ENCODE results near the gene CLDN14. TPM values are rescaled to one million over a fixed set of nuclear protein-coding genes. Genes with fewer than 3 reads are reported as not detected.

The CLDN14 gene
- total RNA-seq, 2 experiments from 2014 or later, result not detected

GRCh38 chr21:36412916-36413315 is 67.0 kb downstream of the CLDN14 start:
- POLR2A ChIA-PET, result no interaction called here
- H3K9me3 Mint-ChIP-seq, result no peaks in the 10 kb centered on the region
- ATAC-seq (ENCODE audit: low read depth) (no peak), DNase-seq (no peak)
- H3K27me3 Mint-ChIP-seq, result no peaks in the 10 kb centered on the region
- H3K4me1 Mint-ChIP-seq, result peaks cover 1% of the 10 kb centered on the region
- H3K4me3 Mint-ChIP-seq, result no peak overlapping the region
- H3K27ac Mint-ChIP-seq, result no peak overlapping the region
- peaks cover 34% of the 10 kb centered on the region for H3K36me3 Mint-ChIP-seq

- POLR2A ChIA-PET, result no interaction called here
- H3K4me3 Mint-ChIP-seq, result no peak overlapping the region
- H3K9me3 Mint-ChIP-seq, result no peaks in the 10 kb centered on the region
- H3K27ac Mint-ChIP-seq, result no peak overlapping the region
- no peaks in the 10 kb centered on the region for H3K27me3 Mint-ChIP-seq
- H3K36me3 Mint-ChIP-seq, result peaks cover 37% of the 10 kb centered on the region
- DNase-seq, result no peak
- peaks cover 1% of the 10 kb centered on the region for H3K4me1 Mint-ChIP-seq
- ATAC-seq (ENCODE audit: low read depth), result no peak
Measured at GRCh38 chr21:36411301-36411700, 68.6 kb downstream of the CLDN14 start.

Other genes starting within 250 kb of the CLDN14 start
- gene MORC3, start 159.9 kb downstream of the CLDN14 start, total RNA-seq, result 10 to 100 TPM; 46.7 to 53.7 TPM
- gene CHAF1B, start 94.7 kb downstream of the CLDN14 start, total RNA-seq, result 10 to 100 TPM; 20.5 to 23.1 TPM
- gene SIM2, start 219.0 kb upstream of the CLDN14 start, total RNA-seq, result not detected

Data from activated naive CD8-positive, alpha-beta T cell treated with anti-CD3 and anti-CD28 coated beads, Interleukin-2, amount 10 ng/mL, durations not matched to agents 7 days and 5 days (primary cell).